WTC11 (cell line): ENCODE data around the gene BCAR3. TPM values are rescaled to one million over a fixed set of nuclear protein-coding genes. Genes with fewer than 3 reads are reported as not detected.

ENCODE experiments used
- ATAC-seq: fragments of 200-7000 bp; cut with Tn5 transposase; 2 replicates; pipeline ENCODE4 v1.10.0; 2021; ENCODE audit warnings: mild to moderate bottlenecking, moderate library complexity
- CTCF ChIA-PET: fragments of 300-600 bp; sonication (Branson Sonifier 250); formaldehyde crosslinking; loops from one replicate; lab custom pipeline; 2021; ENCODE audit warnings: antibody characterized with exemption; lab: Charles Lee
- POLR2A ChIA-PET: fragments of 350-600 bp; sonication (Branson Sonifier 250); formaldehyde crosslinking; loops from one replicate; lab custom pipeline; 2021; ENCODE audit warnings: antibody characterized with exemption; lab: Charles Lee
- DNase-seq: peaks from one replicate; pipeline ENCODE4 v3.0.0; 2021; ENCODE audit warnings: low spot score
- H3K27ac Mint-ChIP-seq: 2 replicates; pipeline ENCODE4 v1.8.0; 2021; ENCODE audit warnings: mixed read lengths
- H3K27me3 Mint-ChIP-seq: 2 replicates; pipeline ENCODE4 v1.8.0; 2021; ENCODE audit warnings: low read depth, mild to moderate bottlenecking, moderate library complexity, mixed read lengths
- H3K36me3 Mint-ChIP-seq: 2 replicates; pipeline ENCODE4 v1.8.0; 2021; ENCODE audit warnings: mixed read lengths
- H3K4me1 Mint-ChIP-seq: 2 replicates; pipeline ENCODE4 v1.8.0; 2022; ENCODE audit warnings: mixed read lengths
- H3K4me3 Mint-ChIP-seq: 2 replicates; pipeline ENCODE4 v1.8.0; 2021; ENCODE audit warnings: mild to moderate bottlenecking, moderate library complexity, mixed read lengths
- H3K9me3 Mint-ChIP-seq: 2 replicates; pipeline ENCODE4 v1.8.0; 2021; ENCODE audit warnings: mixed read lengths
- AR ChIP-seq: fragments of 250-450 bp; sonication (Bioruptor Pico); IDR thresholded peaks from 2 replicates; pipeline ENCODE4 v1.9.0; 2021; ENCODE audit warnings: mild to moderate bottlenecking
- ATF3 ChIP-seq: sonication (generic); formaldehyde crosslinking; conservative IDR thresholded peaks from 2 replicates; pipeline ENCODE4 v1.8.1; 2022; ENCODE audit warnings: mild to moderate bottlenecking, missing genetic modification reagents
- CREM ChIP-seq: sonication (generic); formaldehyde crosslinking; IDR thresholded peaks from 2 replicates; pipeline ENCODE4 v1.8.1; 2022; ENCODE audit warnings: mild to moderate bottlenecking, missing genetic modification reagents, moderate library complexity
- E2F1 ChIP-seq: sonication (generic); formaldehyde crosslinking; IDR thresholded peaks from 2 replicates; pipeline ENCODE4 v1.8.0; 2022; ENCODE audit warnings: mild to moderate bottlenecking, missing genetic modification reagents
- ESRRA ChIP-seq: sonication (generic); formaldehyde crosslinking; IDR thresholded peaks from 2 replicates; pipeline ENCODE4 v1.8.1; 2022; ENCODE audit warnings: mild to moderate bottlenecking, missing genetic modification reagents, borderline replicate concordance
- FOXK1 ChIP-seq: sonication (generic); formaldehyde crosslinking; IDR thresholded peaks from 2 replicates; pipeline ENCODE4 v1.8.0; 2022; ENCODE audit warnings: mild to moderate bottlenecking, moderate library complexity, missing genetic modification reagents
- FOXP1 ChIP-seq: sonication (generic); formaldehyde crosslinking; IDR thresholded peaks from 2 replicates; pipeline ENCODE4 v1.8.0; 2022; ENCODE audit warnings: missing genetic modification reagents, mild to moderate bottlenecking, moderate library complexity, borderline replicate concordance
- GABPB1 ChIP-seq: sonication (generic); formaldehyde crosslinking; IDR thresholded peaks from 2 replicates; pipeline ENCODE4 v1.8.1; 2023; ENCODE audit warnings: mild to moderate bottlenecking, missing genetic modification reagents
- GRHL2 ChIP-seq: fragments of 250-450 bp; sonication (Bioruptor Pico); IDR thresholded peaks from 2 replicates; pipeline ENCODE4 v1.8.0; 2022; ENCODE audit warnings: mild to moderate bottlenecking, moderate library complexity; ENCODE audit not compliant: insufficient replicate concordance, severe bottlenecking
- HMGA2 ChIP-seq: fragments of 250-450 bp; sonication (Bioruptor Pico); IDR thresholded peaks from 2 replicates; pipeline ENCODE4 v1.4.0; 2021; ENCODE audit warnings: mild to moderate bottlenecking, moderate library complexity
- HMGXB4 ChIP-seq: sonication (generic); formaldehyde crosslinking; IDR thresholded peaks from 2 replicates; pipeline ENCODE4 v1.8.1; 2023; ENCODE audit warnings: mild to moderate bottlenecking, moderate library complexity, missing genetic modification reagents
- IRF2 ChIP-seq: sonication (generic); formaldehyde crosslinking; IDR thresholded peaks from 2 replicates; pipeline ENCODE4 v1.8.0; 2022; ENCODE audit warnings: low read depth, missing genetic modification reagents, borderline replicate concordance
- JUN ChIP-seq: sonication (generic); formaldehyde crosslinking; IDR thresholded peaks from 2 replicates; pipeline ENCODE4 v1.8.0; 2023; ENCODE audit warnings: mild to moderate bottlenecking, missing genetic modification reagents
- MAX ChIP-seq: sonication (generic); formaldehyde crosslinking; IDR thresholded peaks from 2 replicates; pipeline ENCODE4 v1.8.0; 2022; ENCODE audit warnings: mild to moderate bottlenecking, missing genetic modification reagents
- MLX ChIP-seq: sonication (generic); formaldehyde crosslinking; IDR thresholded peaks from 2 replicates; pipeline ENCODE4 v1.8.1; 2023; ENCODE audit warnings: mild to moderate bottlenecking, missing genetic modification reagents, moderate library complexity
- MYBL2 ChIP-seq: sonication (generic); formaldehyde crosslinking; IDR thresholded peaks from 2 replicates; pipeline ENCODE4 v1.8.1; 2023; ENCODE audit warnings: mild to moderate bottlenecking, moderate library complexity, missing genetic modification reagents
- NFYB ChIP-seq: sonication (generic); formaldehyde crosslinking; conservative IDR thresholded peaks from 2 replicates; pipeline ENCODE4 v1.8.0; 2022; ENCODE audit warnings: low read depth, missing genetic modification reagents
- NR2C2 ChIP-seq: sonication (generic); formaldehyde crosslinking; IDR thresholded peaks from 2 replicates; pipeline ENCODE4 v1.8.0; 2022; ENCODE audit warnings: mild to moderate bottlenecking, missing genetic modification reagents
- PREB ChIP-seq: sonication (generic); formaldehyde crosslinking; IDR thresholded peaks from 2 replicates; pipeline ENCODE4 v1.8.1; 2022; ENCODE audit warnings: mild to moderate bottlenecking, missing genetic modification reagents, moderate library complexity, borderline replicate concordance
- RELA ChIP-seq: sonication (generic); formaldehyde crosslinking; IDR thresholded peaks from 2 replicates; pipeline ENCODE4 v1.8.1; 2022; ENCODE audit warnings: missing genetic modification reagents, mild to moderate bottlenecking, borderline replicate concordance
- ZMAT4 ChIP-seq: fragments of 250-450 bp; sonication (Bioruptor Pico); IDR thresholded peaks from 2 replicates; pipeline ENCODE4 v1.9.0; 2021; ENCODE audit warnings: mild to moderate bottlenecking
- ZNF532 ChIP-seq: fragments of 250-450 bp; sonication (Bioruptor Pico); IDR thresholded peaks from 2 replicates; pipeline ENCODE4 v1.9.0; 2021; ENCODE audit warnings: mild to moderate bottlenecking, borderline replicate concordance
- total RNA-seq: library from RNA; stranded (reverse); gene quantifications from 3 replicates; pipeline ENCODE4 v1.2.3, GENCODE V29; 2021

The BCAR3 gene
- total RNA-seq, 1 experiment from 2014 or later, result 14.8 TPM

GRCh38 chr1:93680420-93681100 is 1.1 kb downstream of the BCAR3 start:
- peak overlapping the region; percentile 95 for H3K27ac Mint-ChIP-seq
- peak; percentile 90 for ATAC-seq
- POLR2A ChIA-PET, result interaction anchor here (0.5 to 2.3 kb wide), 2 partner anchors 45 to 162 kb away, joined by 3 to 6 read pairs; no protein-coding TSS in a partner anchor
- peak overlapping the region; percentile 94 for H3K4me3 Mint-ChIP-seq
- peaks cover 38% of the 10 kb centered on the region for H3K4me1 Mint-ChIP-seq
- TF ChIP-seq MAX (CRISPR knock-in tag) (peak; percentile 49; the same call in 1 of the 2 replicates), PREB (CRISPR knock-in tag) (no peak; the same call in 1 of the 2 replicates), JUN (CRISPR knock-in tag) (no peak), HMGA2 (CRISPR knock-in tag) (no peak), MYBL2 (CRISPR knock-in tag) (no peak), E2F1 (CRISPR knock-in tag) (no peak), RELA (CRISPR knock-in tag) (no peak), FOXP1 (CRISPR knock-in tag) (0 out of 2 replicates have a peak, but pooled peaks have one; percentile 13), AR (no peak), IRF2 (CRISPR knock-in tag) (no peak), ZNF532 (no peak), CREM (CRISPR knock-in tag) (no peak), ESRRA (CRISPR knock-in tag) (no peak), ZMAT4 (CRISPR knock-in tag) (no peak), NR2C2 (CRISPR knock-in tag) (no peak), GABPB1 (0 out of 2 replicates have a peak, but pooled peaks have one; percentile 28), MLX (CRISPR knock-in tag) (no peak), ATF3 (CRISPR knock-in tag) (no peak), GRHL2 (CRISPR knock-in tag) (no peak), HMGXB4 (CRISPR knock-in tag) (no peak), FOXK1 (CRISPR knock-in tag) (peak; percentile 63; the same call in 1 of the 2 replicates), NFYB (CRISPR knock-in tag) (no peak)
- TF ChIP-seq, all 79 proteins: peak for 4
- Mint-ChIP-seq H3K9me3 (no peaks in the 10 kb centered on the region), H3K27me3 (peaks cover 32% of the 10 kb centered on the region), H3K36me3 (no peaks in the 10 kb centered on the region)
- CTCF ChIA-PET, result interaction anchor here (0.6 to 3.2 kb wide), 13 partner anchors 13 to 232 kb away, joined by 3 to 26 read pairs (median 4); partner anchors contain the start of gene FNBP1L
- peak; percentile 89 for DNase-seq
